ENCODE data around the gene ATP6V0E2. TPM values are rescaled to one million over a fixed set of nuclear protein-coding genes. Genes with fewer than 3 reads are reported as not detected.

Gene ATP6V0E2
- total RNA-seq, 1 experiment from 2014 or later: 14.1 TPM

- Histone ChIP-seq H3K9ac (ENCODE audit: low read length) (no peak overlapping the region), H2AFZ (ENCODE audit: low read length) (no peak overlapping the region), H3K4me1 (ENCODE audit: low read length) (no peaks in the 10 kb centered on the region), H3K9me2 (replicated peaks; ENCODE audit: insufficient read depth, low read length) (no peaks in the 10 kb centered on the region), H4K20me1 (ENCODE audit: insufficient read depth, low read depth, low read length) (no peaks in the 10 kb centered on the region), H3K79me2 (ENCODE audit: low read length) (no peaks in the 10 kb centered on the region), H3K9me3 (ENCODE audit: low read length) (no peaks in the 10 kb centered on the region), H3K27me3 (ENCODE audit: low read length) (no peaks in the 10 kb centered on the region), H3K36me3 (ENCODE audit: insufficient read depth, low read length) (no peaks in the 10 kb centered on the region), H3K27ac (ENCODE audit: low read length) (no peak overlapping the region), H3K4me2 (ENCODE audit: low read depth, low read length, poor library complexity, severe bottlenecking) (no peak overlapping the region), H3K4me3 (ENCODE audit: low read length) (no peak overlapping the region)
- DNase-seq: no peak
These were observed 19.0 kb upstream of the ATP6V0E2 start for GRCh38 chr7:149854611-149855360.

GRCh38 chr7:149855361-149856305 is 18.1 kb upstream of the ATP6V0E2 start:
- Histone ChIP-seq H4K20me1 (ENCODE audit: insufficient read depth, low read depth, low read length) (no peaks in the 10 kb centered on the region), H3K9me3 (ENCODE audit: low read length) (no peaks in the 10 kb centered on the region), H3K36me3 (ENCODE audit: insufficient read depth, low read length) (no peaks in the 10 kb centered on the region), H3K27me3 (ENCODE audit: low read length) (no peaks in the 10 kb centered on the region), H3K4me3 (ENCODE audit: low read length) (no peak overlapping the region), H3K4me2 (ENCODE audit: low read depth, low read length, poor library complexity, severe bottlenecking) (no peak overlapping the region), H3K79me2 (ENCODE audit: low read length) (no peaks in the 10 kb centered on the region), H3K9ac (ENCODE audit: low read length) (no peak overlapping the region), H2AFZ (ENCODE audit: low read length) (no peak overlapping the region), H3K4me1 (ENCODE audit: low read length) (no peaks in the 10 kb centered on the region), H3K27ac (ENCODE audit: low read length) (no peak overlapping the region), H3K9me2 (replicated peaks; ENCODE audit: insufficient read depth, low read length) (no peaks in the 10 kb centered on the region)
- no peak for DNase-seq

GRCh38 chr7:149856583-149856982 is 17.2 kb upstream of the ATP6V0E2 start:
- H3K79me2 ChIP-seq (ENCODE audit: low read length): no peaks in the 10 kb centered on the region
- H3K9ac ChIP-seq (ENCODE audit: low read length): no peak overlapping the region
- no peaks in the 10 kb centered on the region for H4K20me1 ChIP-seq (ENCODE audit: insufficient read depth, low read depth, low read length)
- H3K27me3 ChIP-seq (ENCODE audit: low read length): no peaks in the 10 kb centered on the region
- no peak overlapping the region for H3K27ac ChIP-seq (ENCODE audit: low read length)
- no peaks in the 10 kb centered on the region for H3K9me3 ChIP-seq (ENCODE audit: low read length)
- DNase-seq: no peak
- H3K4me1 ChIP-seq (ENCODE audit: low read length): no peaks in the 10 kb centered on the region
- no peaks in the 10 kb centered on the region for H3K9me2 ChIP-seq (replicated peaks; ENCODE audit: insufficient read depth, low read length)
- H2AFZ ChIP-seq (ENCODE audit: low read length): no peak overlapping the region
- no peak overlapping the region for H3K4me2 ChIP-seq (ENCODE audit: low read depth, low read length, poor library complexity, severe bottlenecking)
- no peak overlapping the region for H3K4me3 ChIP-seq (ENCODE audit: low read length)
- H3K36me3 ChIP-seq (ENCODE audit: insufficient read depth, low read length): no peaks in the 10 kb centered on the region

GRCh38 chr7:149859369-149859768 is 14.4 kb upstream of the ATP6V0E2 start:
- Histone ChIP-seq H3K4me1 (ENCODE audit: low read length) (no peaks in the 10 kb centered on the region), H3K27me3 (ENCODE audit: low read length) (no peaks in the 10 kb centered on the region), H3K79me2 (ENCODE audit: low read length) (no peaks in the 10 kb centered on the region), H3K4me2 (ENCODE audit: low read depth, low read length, poor library complexity, severe bottlenecking) (no peak overlapping the region), H3K9me3 (ENCODE audit: low read length) (no peaks in the 10 kb centered on the region), H4K20me1 (ENCODE audit: insufficient read depth, low read depth, low read length) (no peaks in the 10 kb centered on the region), H3K9me2 (replicated peaks; ENCODE audit: insufficient read depth, low read length) (no peaks in the 10 kb centered on the region), H3K9ac (ENCODE audit: low read length) (no peak overlapping the region), H3K36me3 (ENCODE audit: insufficient read depth, low read length) (no peaks in the 10 kb centered on the region), H3K27ac (ENCODE audit: low read length) (no peak overlapping the region), H3K4me3 (ENCODE audit: low read length) (no peak overlapping the region), H2AFZ (ENCODE audit: low read length) (no peak overlapping the region)
- DNase-seq: no peak

GRCh38 chr7:149859876-149860275 is 13.9 kb upstream of the ATP6V0E2 start:
- no peak overlapping the region for H2AFZ ChIP-seq (ENCODE audit: low read length)
- H3K36me3 ChIP-seq (ENCODE audit: insufficient read depth, low read length): no peaks in the 10 kb centered on the region
- H3K79me2 ChIP-seq (ENCODE audit: low read length): no peaks in the 10 kb centered on the region
- no peak overlapping the region for H3K9ac ChIP-seq (ENCODE audit: low read length)
- H3K27me3 ChIP-seq (ENCODE audit: low read length): no peaks in the 10 kb centered on the region
- H3K4me1 ChIP-seq (ENCODE audit: low read length): no peaks in the 10 kb centered on the region
- H3K4me3 ChIP-seq (ENCODE audit: low read length): no peak overlapping the region
- H3K9me2 ChIP-seq (replicated peaks; ENCODE audit: insufficient read depth, low read length): no peaks in the 10 kb centered on the region
- no peak overlapping the region for H3K27ac ChIP-seq (ENCODE audit: low read length)
- no peak for DNase-seq
- H3K4me2 ChIP-seq (ENCODE audit: low read depth, low read length, poor library complexity, severe bottlenecking): no peak overlapping the region
- no peaks in the 10 kb centered on the region for H4K20me1 ChIP-seq (ENCODE audit: insufficient read depth, low read depth, low read length)
- H3K9me3 ChIP-seq (ENCODE audit: low read length): no peaks in the 10 kb centered on the region

GRCh38 chr7:149860821-149861727 is 12.7 kb upstream of the ATP6V0E2 start:
- Histone ChIP-seq H3K9me3 (ENCODE audit: low read length) (no peaks in the 10 kb centered on the region), H4K20me1 (ENCODE audit: insufficient read depth, low read depth, low read length) (no peaks in the 10 kb centered on the region), H3K27me3 (ENCODE audit: low read length) (no peaks in the 10 kb centered on the region), H3K4me2 (ENCODE audit: low read depth, low read length, poor library complexity, severe bottlenecking) (no peak overlapping the region), H3K4me1 (ENCODE audit: low read length) (no peaks in the 10 kb centered on the region), H2AFZ (ENCODE audit: low read length) (no peak overlapping the region), H3K36me3 (ENCODE audit: insufficient read depth, low read length) (no peaks in the 10 kb centered on the region), H3K79me2 (ENCODE audit: low read length) (no peaks in the 10 kb centered on the region), H3K4me3 (ENCODE audit: low read length) (no peak overlapping the region), H3K9me2 (replicated peaks; ENCODE audit: insufficient read depth, low read length) (no peaks in the 10 kb centered on the region), H3K9ac (ENCODE audit: low read length) (no peak overlapping the region), H3K27ac (ENCODE audit: low read length) (no peak overlapping the region)
- DNase-seq: peak; percentile 51

- no peaks in the 10 kb centered on the region for H3K9me2 ChIP-seq (replicated peaks; ENCODE audit: insufficient read depth, low read length)
- no peaks in the 10 kb centered on the region for H4K20me1 ChIP-seq (ENCODE audit: insufficient read depth, low read depth, low read length)
- DNase-seq: no peak
- no peak overlapping the region for H3K9ac ChIP-seq (ENCODE audit: low read length)
- no peak overlapping the region for H3K27ac ChIP-seq (ENCODE audit: low read length)
- H3K36me3 ChIP-seq (ENCODE audit: insufficient read depth, low read length): no peaks in the 10 kb centered on the region
- H3K79me2 ChIP-seq (ENCODE audit: low read length): no peaks in the 10 kb centered on the region
- no peak overlapping the region for H3K4me2 ChIP-seq (ENCODE audit: low read depth, low read length, poor library complexity, severe bottlenecking)
- no peaks in the 10 kb centered on the region for H3K4me1 ChIP-seq (ENCODE audit: low read length)
- no peak overlapping the region for H2AFZ ChIP-seq (ENCODE audit: low read length)
- no peaks in the 10 kb centered on the region for H3K27me3 ChIP-seq (ENCODE audit: low read length)
- H3K4me3 ChIP-seq (ENCODE audit: low read length): no peak overlapping the region
- no peaks in the 10 kb centered on the region for H3K9me3 ChIP-seq (ENCODE audit: low read length)
These were observed 12.1 kb upstream of the ATP6V0E2 start for GRCh38 chr7:149861728-149862045.

GRCh38 chr7:149862156-149862555 is 11.6 kb upstream of the ATP6V0E2 start:
- H3K4me1 ChIP-seq (ENCODE audit: low read length): no peaks in the 10 kb centered on the region
- no peak overlapping the region for H2AFZ ChIP-seq (ENCODE audit: low read length)
- no peaks in the 10 kb centered on the region for H3K79me2 ChIP-seq (ENCODE audit: low read length)
- DNase-seq: no peak
- H3K9me2 ChIP-seq (replicated peaks; ENCODE audit: insufficient read depth, low read length): no peaks in the 10 kb centered on the region
- no peak overlapping the region for H3K9ac ChIP-seq (ENCODE audit: low read length)
- H3K27ac ChIP-seq (ENCODE audit: low read length): no peak overlapping the region
- H3K4me3 ChIP-seq (ENCODE audit: low read length): no peak overlapping the region
- H3K27me3 ChIP-seq (ENCODE audit: low read length): no peaks in the 10 kb centered on the region
- H3K4me2 ChIP-seq (ENCODE audit: low read depth, low read length, poor library complexity, severe bottlenecking): no peak overlapping the region
- no peaks in the 10 kb centered on the region for H3K36me3 ChIP-seq (ENCODE audit: insufficient read depth, low read length)
- no peaks in the 10 kb centered on the region for H3K9me3 ChIP-seq (ENCODE audit: low read length)
- H4K20me1 ChIP-seq (ENCODE audit: insufficient read depth, low read depth, low read length): no peaks in the 10 kb centered on the region

Measured in Karpas-422 (cell line).